ENCODE data around the gene SAP25. TPM values are rescaled to one million over a fixed set of nuclear protein-coding genes. Genes with fewer than 3 reads are reported as not detected.
A peak's percentile ranks its signal among the peaks of the same experiment; 100 is the strongest.

The SAP25 gene
- total and polyA plus RNA-seq, 2 of the 8 experiments (the other 6 are each of a cell fraction or from before 2014, with no cell fraction given): 3.6 to 5.8 TPM

DNA sequence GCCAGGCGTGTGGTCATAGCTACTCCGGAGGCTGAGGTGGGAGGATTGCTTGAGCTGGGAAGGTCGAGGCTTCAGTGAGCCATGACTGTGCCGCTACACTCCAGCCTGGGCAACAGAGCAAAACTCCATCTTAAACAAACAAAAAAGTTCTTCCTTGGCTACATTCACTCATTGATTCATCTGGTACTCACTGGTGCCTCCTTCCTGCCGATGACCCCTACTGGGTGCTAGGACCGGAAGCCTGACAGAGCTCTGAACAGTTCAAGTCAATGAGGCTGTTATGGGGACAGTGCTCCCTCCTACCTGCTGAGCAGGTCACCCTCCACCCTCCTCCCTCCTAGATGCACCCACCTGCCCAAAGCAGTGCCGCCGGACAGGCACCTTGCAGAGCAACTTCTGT lies 33.4 kb upstream of the SAP25 start:
- ChIA-PET POLR2A (ENCODE audit: partially characterized antibody) (interaction anchor here (0.6 to 8.9 kb wide), 5 partner anchors 13 to 413 kb away, joined by 3 to 172 read pairs (median 7); partner anchors contain the start of genes FBXO24, LRCH4 and MUC17), CTCF (ENCODE audit: partially characterized antibody) (interaction anchor here (0.7 to 2.5 kb wide), 6 partner anchors 19 to 118 kb away, joined by 3 to 11 read pairs (median 4); no protein-coding TSS in a partner anchor)
- H4K8ac ChIP-seq (ENCODE audit: extremely low read depth, insufficient read depth, low read length): no peak overlapping the region
- H2AK5ac ChIP-seq (ENCODE audit: low read depth, low read length): no peak overlapping the region
- no peaks in the 10 kb centered on the region for H3K79me1 ChIP-seq (ENCODE audit: low read depth, low read length)
- H2BK15ac ChIP-seq (ENCODE audit: low read length): no peak overlapping the region
- H2BK12ac ChIP-seq (ENCODE audit: low read depth, low read length): no peak overlapping the region
- peaks cover 26% of the 10 kb centered on the region for H3K23me2 ChIP-seq (ENCODE audit: low read depth, low read length)
- no peak overlapping the region for H3K27ac ChIP-seq (ENCODE audit: low read depth, low read length)
- no peak overlapping the region for H3K4me3 ChIP-seq (ENCODE audit: extremely low read depth in 1 of 4, insufficient read depth in 2 of 4, low read depth in 3 of 4, low read length in 4 of 4)
- no peak overlapping the region for H3K9ac ChIP-seq (replicated peaks in 1 of 4; ENCODE audit: extremely low read depth in 1 of 4, low read depth in 3 of 4, low read length in 3 of 4)
- H3K36me3 ChIP-seq (ENCODE audit: control insufficient read depth in 2 of 4, insufficient read depth in 4 of 4, low read length in 3 of 4): peaks cover 0 to 7% (median under 1%) of the 10 kb centered on the region in 4 experiments; a peak in 3 of 8 replicates
- no peak overlapping the region for H4K91ac ChIP-seq (replicated peaks; ENCODE audit: insufficient read length, low read length)
- no peak overlapping the region for H3K23ac ChIP-seq (ENCODE audit: insufficient read length)
- no peak for DNase-seq (ENCODE audit: low read depth in 1 of 2, low spot score in 2 of 2)
- no peak overlapping the region for H3K4me2 ChIP-seq (ENCODE audit: insufficient read depth in 1 of 2, low read depth in 2 of 2, low read length in 2 of 2)
- FAIRE-seq: no peak
- H3K18ac ChIP-seq (ENCODE audit: extremely low read depth, low read length): no peak overlapping the region
- H3K27me3 ChIP-seq (replicated peaks in 1 of 4; ENCODE audit: control insufficient read depth in 3 of 4, extremely low read depth in 1 of 4, insufficient read depth in 3 of 4, low read length in 3 of 4): peaks cover 0 to 10% (median 4%) of the 10 kb centered on the region in 4 experiments; a peak in 2 of 7 replicates
- peaks cover 0 to 19% (median 11%) of the 10 kb centered on the region in 4 experiments; a peak in 6 of 7 replicates for H3K4me1 ChIP-seq (replicated peaks in 1 of 4; ENCODE audit: control insufficient read depth in 3 of 4, insufficient read depth in 4 of 4, low read length in 3 of 4)
- no peak overlapping the region for H2AFZ ChIP-seq (ENCODE audit: low read length)
- no peaks in the 10 kb centered on the region for H3K9me3 ChIP-seq (ENCODE audit: insufficient read depth in 2 of 2, low read depth in 1 of 2, low read length in 1 of 2)
- no peak overlapping the region for H2BK120ac ChIP-seq (replicated peaks; ENCODE audit: low read depth, low read length)
- 0 out of 2 replicates have a peak overlapping the region, but pooled peaks have one; percentile 24 for H2BK5ac ChIP-seq (ENCODE audit: low read depth, low read length)
- H3K79me2 ChIP-seq (ENCODE audit: control insufficient read depth in 1 of 2, insufficient read depth in 2 of 2, low read length in 2 of 2): no peaks in the 10 kb centered on the region
- H3K4ac ChIP-seq (replicated peaks; ENCODE audit: insufficient read length, low read depth, low read length): no peak overlapping the region
- 91% methylated on average over 7 of the region's 8 CpGs; no CpG with 5 or more reads in 1 of the 2 experiments for WGBS, 2 experiments (ENCODE audit: extremely low coverage in 1 of 2, insufficient coverage in 1 of 2, insufficient read length in 1 of 2, insufficient replicate concordance in 2 of 2, low coverage in 1 of 2, low lambda C conversion rate in 2 of 2, missing lambda C conversion rate in 1 of 2)
- no peak overlapping the region for H3K14ac ChIP-seq (ENCODE audit: insufficient read length)
- H4K5ac ChIP-seq (ENCODE audit: insufficient read length, low read depth, low read length): no peak overlapping the region
- H3K56ac ChIP-seq (replicated peaks; ENCODE audit: insufficient read length, low read depth, low read length): no peak overlapping the region
- no peak overlapping the region for H2BK20ac ChIP-seq (ENCODE audit: low read length)
- no peaks in the 10 kb centered on the region for H4K20me1 ChIP-seq (replicated peaks in 1 of 2; ENCODE audit: control insufficient read depth in 1 of 2, insufficient read depth in 2 of 2, low read length in 2 of 2)
- TF ChIP-seq RAD21 (IDR thresholded peaks at IDR 0.05 in 1 of 2, conservative IDR thresholded peaks at IDR 0.05 in 1 of 2; ENCODE audit: low read depth in 2 of 2, low read length in 2 of 2): no peak
- no peak for TF ChIP-seq TAF1 (IDR thresholded peaks at IDR 0.05; ENCODE audit: low read depth, low read length)
- TF ChIP-seq BACH1 (IDR thresholded peaks at IDR 0.05; ENCODE audit: low read length): no peak
- no peak for TF ChIP-seq SP2 (IDR thresholded peaks at IDR 0.05; ENCODE audit: low read length)
- TF ChIP-seq SIX5 (IDR thresholded peaks at IDR 0.05; ENCODE audit: low read depth, low read length): no peak
- no peak for TF ChIP-seq KDM1A (IDR thresholded peaks at IDR 0.05; ENCODE audit: borderline replicate concordance, low read length)
- TF ChIP-seq, protein P1, sequence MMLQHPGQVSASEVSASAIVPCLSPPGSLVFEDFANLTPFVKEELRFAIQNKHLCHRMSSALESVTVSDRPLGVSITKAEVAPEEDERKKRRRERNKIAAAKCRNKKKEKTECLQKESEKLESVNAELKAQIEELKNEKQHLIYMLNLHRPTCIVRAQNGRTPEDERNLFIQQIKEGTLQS (IDR thresholded peaks at IDR 0.05; ENCODE audit: insufficient read depth, low read depth, low read length): no peak
- TF ChIP-seq SIN3A (conservative IDR thresholded peaks at IDR 0.05 in 1 of 2, IDR thresholded peaks at IDR 0.05 in 1 of 2; ENCODE audit: low read depth in 1 of 2, low read length in 2 of 2): no peak
- TF ChIP-seq CBX5 (IDR thresholded peaks at IDR 0.05; ENCODE audit: low read depth, low read length): no peak
- TF ChIP-seq NRF1 (IDR thresholded peaks at IDR 0.05; ENCODE audit: low read depth, low read length): no peak
- no peak for TF ChIP-seq EZH2 (IDR thresholded peaks at IDR 0.05; ENCODE audit: low read depth, low read length, severe bottlenecking)
- no peak for TF ChIP-seq SP1 (IDR thresholded peaks at IDR 0.05; ENCODE audit: low read depth, low read length)
- TF ChIP-seq CHD1 (IDR thresholded peaks at IDR 0.05; ENCODE audit: low read depth, low read length): no peak
- TF ChIP-seq CHD2 (IDR thresholded peaks at IDR 0.05; ENCODE audit: low read length): no peak
